GM12891 (cell line): Measurements from ENCODE around the gene DRD4.

Experiments used
- POLR2A ChIP-seq: IDR thresholded peaks from 2 replicates; pipeline ENCODE4 v1.6.1; 2011; ENCODE audit warnings: low read depth, low read length, control low read depth
- POLR2AphosphoS5 ChIP-seq: IDR thresholded peaks from 2 replicates; pipeline ENCODE4 v1.6.1; 2011; ENCODE audit warnings: low read depth, low read length, control low read depth
- SPI1 ChIP-seq: IDR thresholded peaks from 2 replicates; pipeline ENCODE4 v1.6.1; 2011; ENCODE audit warnings: low read depth, low read length, control low read depth
- TAF1 ChIP-seq: IDR thresholded peaks from 2 replicates; pipeline ENCODE4 v1.6.1; 2011; ENCODE audit warnings: low read depth, low read length, control low read depth

- no peak for TF ChIP-seq TAF1
- TF ChIP-seq POLR2AphosphoS5, result no peak
- no peak for TF ChIP-seq POLR2A
- TF ChIP-seq SPI1, result no peak
Measured at GRCh38 chr11:623999-624704, 12.9 kb upstream of the DRD4 start.
